Renal cortex interstitium (tissue), 11 donors: Measurements from ENCODE around the gene SPTLC2. TPM values are rescaled to one million over a fixed set of nuclear protein-coding genes. Genes with fewer than 3 reads are reported as not detected.
"Not testable (repeated sequence)": the region's sequence is repeated elsewhere in the genome, so short reads cannot be mapped to it uniquely, and the experiment has no call there.

Experiments used
- DNase-seq, 11 donors: peaks; one replicate each; pipeline ENCODE4 v3.0.0-alpha.2; 2013; ENCODE audit warnings: low read depth in 9 of 11, low spot score in 4 of 11; ENCODE audit errors: extremely low read depth in 1 of 11
- polyA plus RNA-seq, 3 donors: library from polyadenylated mRNA; unstranded; fragments of 120-200 nt; gene quantifications; one replicate each; pipeline ENCODE4 v1.2.1, GENCODE V29; 2013; ENCODE audit not compliant: insufficient read length in 3 of 3

Gene SPTLC2
- polyA plus RNA-seq, 3 donors = 61.8 to 71.8 (median 71.7) TPM

DNA sequence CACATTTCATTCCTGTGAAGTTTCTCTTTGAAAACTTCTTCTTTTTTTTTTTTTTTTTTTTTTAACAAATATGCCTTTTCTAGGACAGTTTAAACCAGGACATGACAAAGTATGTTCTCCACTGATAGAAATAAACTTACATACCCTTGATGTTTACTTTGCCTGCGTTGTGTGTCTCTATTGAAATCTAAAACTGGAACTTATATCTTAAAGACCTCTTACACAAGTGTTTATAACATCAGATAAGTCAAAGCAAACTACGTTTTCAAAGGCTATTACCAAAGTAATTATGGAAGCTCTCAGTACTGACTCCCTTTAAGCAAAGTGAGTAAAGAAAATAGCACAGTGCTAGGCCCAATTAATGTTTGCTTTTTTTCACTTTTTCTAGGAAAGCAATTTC is 87.2 kb downstream of the SPTLC2 start:
- no peak for DNase-seq

DNA sequence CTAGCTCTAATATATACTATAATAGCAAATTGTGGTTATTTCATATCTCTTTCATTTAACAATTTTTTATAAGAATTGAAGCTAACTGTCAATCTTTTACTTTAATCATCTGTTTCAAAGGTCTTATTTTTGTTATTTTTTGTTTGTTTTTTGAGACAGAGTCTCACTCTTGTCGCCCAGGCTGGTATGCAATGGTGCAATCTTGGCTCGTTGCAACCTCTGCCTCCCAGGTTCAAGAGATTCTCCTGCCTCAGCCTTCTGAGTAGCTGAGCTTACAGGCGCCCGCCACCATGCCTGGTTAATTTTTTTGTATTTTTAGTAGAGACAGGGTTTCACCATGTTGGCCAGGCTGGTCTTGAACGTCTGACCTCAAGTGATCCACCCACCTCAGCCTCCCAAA is 87.7 kb downstream of the SPTLC2 start:
- DNase-seq = not testable (repeated sequence)

DNA sequence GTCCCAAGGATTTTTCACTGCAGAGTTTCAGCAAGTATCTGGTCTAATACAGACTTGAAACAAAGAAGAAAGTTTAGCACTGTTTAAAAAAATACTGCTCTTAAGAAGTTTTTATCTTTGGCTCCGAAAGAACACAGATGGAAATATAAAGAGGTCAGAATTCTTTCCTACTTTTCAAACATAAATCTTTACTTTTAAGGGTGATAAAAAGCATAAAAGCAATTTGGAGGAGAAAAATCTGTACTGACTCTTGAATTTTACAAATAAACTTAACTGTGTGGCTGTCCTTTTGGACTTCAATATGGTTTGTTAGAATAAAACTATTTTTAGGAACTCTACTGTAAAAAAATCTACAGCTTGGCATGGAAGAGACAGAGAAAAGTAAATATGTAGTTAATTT is 90.2 kb downstream of the SPTLC2 start:
- DNase-seq = peak in 6 of 11 donors; percentile 26 to 73 (median 46)

GRCh38 chr14:77524536-77524935 is 91.9 kb downstream of the SPTLC2 start:
- DNase-seq = no peak

GRCh38 chr14:77523109-77523508 is 93.3 kb downstream of the SPTLC2 start:
- no peak for DNase-seq

DNA sequence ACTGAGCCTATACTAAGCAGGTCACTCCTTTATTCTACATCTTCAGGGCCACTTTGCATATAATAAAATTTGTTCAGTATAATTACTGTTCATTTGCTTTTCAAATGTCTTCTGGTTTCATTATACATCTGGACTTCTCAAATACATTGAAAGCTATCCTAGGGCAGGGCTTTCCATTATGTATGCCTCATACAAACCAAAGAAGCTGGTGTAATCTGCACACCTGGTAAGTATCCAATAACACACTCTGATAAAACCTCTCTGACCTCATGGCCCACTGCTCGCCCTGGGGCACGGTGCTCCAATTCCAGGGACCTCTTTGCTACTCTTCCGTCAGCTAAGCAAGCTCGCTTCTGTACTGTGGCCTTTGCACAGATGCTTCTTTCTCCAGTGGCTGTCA is 95.9 kb downstream of the SPTLC2 start:
- DNase-seq = no peak

DNA sequence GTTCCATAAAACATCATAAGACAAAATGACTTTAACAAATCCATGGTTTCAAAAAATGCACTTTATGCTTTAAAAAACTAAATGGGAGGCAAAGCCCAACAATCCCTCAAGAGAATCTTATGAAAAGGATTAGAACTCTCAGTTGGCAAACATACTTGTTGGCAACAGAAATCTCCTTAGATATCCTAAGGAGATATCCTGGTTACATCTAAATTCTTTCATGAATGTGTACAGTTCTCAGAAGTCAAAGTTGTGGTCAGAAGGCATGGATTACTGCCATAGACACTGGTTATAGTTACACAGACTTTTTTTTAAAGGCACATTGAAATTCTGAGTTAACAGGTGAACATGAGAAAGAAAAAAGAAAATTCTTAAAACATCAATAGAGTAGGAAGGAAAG is 100.3 kb downstream of the SPTLC2 start:
- no peak for DNase-seq

- DNase-seq = no peak
These were observed 104.8 kb downstream of the SPTLC2 start for GRCh38 chr14:77511486-77512162.

GRCh38 chr14:77509366-77509765 is 107.1 kb downstream of the SPTLC2 start:
- DNase-seq = no peak

GRCh38 chr14:77508876-77509275 is 107.6 kb downstream of the SPTLC2 start:
- DNase-seq = no peak

DNA sequence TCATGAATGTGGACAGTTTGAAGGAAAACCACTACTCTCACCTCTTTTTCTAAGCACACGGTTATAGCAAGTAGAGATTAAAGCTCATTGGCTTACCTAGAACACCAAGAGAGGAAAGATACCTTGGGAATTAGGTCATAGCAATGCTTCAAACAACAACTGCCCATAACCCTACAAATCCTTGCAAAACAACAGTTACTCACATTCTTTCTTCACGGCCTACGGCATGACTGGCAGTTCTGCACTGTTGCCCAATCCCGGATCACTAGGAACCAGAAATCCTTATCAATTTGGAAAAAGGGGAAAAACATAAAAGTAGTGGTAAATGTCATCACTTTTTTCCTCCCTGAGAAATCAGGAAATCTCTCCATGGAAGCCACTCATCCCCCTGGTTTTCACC is 108.2 kb downstream of the SPTLC2 start:
- no peak for DNase-seq

- DNase-seq = no peak
These were observed 108.7 kb downstream of the SPTLC2 start for GRCh38 chr14:77507762-77508161.

GRCh38 chr14:77505031-77505430 is 111.4 kb downstream of the SPTLC2 start:
- DNase-seq = no peak

- no peak for DNase-seq
These were observed 113.3 kb downstream of the SPTLC2 start for GRCh38 chr14:77503138-77503537.

- DNase-seq = no peak
These were observed 114.2 kb downstream of the SPTLC2 start for GRCh38 chr14:77502109-77502782.

DNA sequence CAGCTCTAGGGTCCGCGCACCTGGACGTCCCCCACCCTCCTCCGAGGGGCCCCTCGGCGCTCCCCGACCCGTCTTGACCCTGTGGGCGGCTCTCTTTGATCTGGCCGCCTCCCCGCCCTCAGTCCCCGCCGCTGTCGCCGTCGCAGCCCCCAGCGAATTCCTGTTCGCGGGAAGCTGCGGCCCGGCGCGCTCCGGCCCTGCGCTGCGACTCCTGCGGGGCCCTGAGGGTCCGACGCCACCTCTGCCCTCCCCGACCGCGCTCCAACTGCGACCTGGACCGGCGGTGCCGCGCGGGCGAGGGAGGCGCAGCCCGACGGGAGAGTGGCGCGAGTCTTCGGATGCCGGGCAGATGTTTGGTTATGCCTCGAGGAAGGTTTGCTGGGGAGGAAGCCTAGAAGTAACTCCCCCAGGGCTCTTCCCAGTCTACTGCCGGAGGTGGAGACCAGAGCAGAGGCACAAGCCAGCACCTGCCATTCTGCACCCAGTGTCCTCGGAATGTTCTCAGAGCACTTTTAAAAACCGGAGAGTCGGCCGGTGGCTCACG is 117.4 kb downstream of the SPTLC2 start:
- peak in 2 of 11 donors; percentile 16 to 19 for DNase-seq

GRCh38 chr14:77498120-77498979 is 118.1 kb downstream of the SPTLC2 start, which contains the start of gene ISM2:
Gene ISM2, minus strand, starts transcription at chr14:77498816. Its CDS starts 23 bp downstream, at chr14:77498793.
- DNase-seq = peak in 2 of 11 donors; percentile 29 to 36

GRCh38 chr14:77495334-77495733 is 121.1 kb downstream of the SPTLC2 start:
- DNase-seq = no peak

GRCh38 chr14:77491056-77491455 is 125.4 kb downstream of the SPTLC2 start:
- DNase-seq = no peak
